ENCODE data around the gene RBM38.

GRCh38 chr20:57421253-57422220 lies 30.3 kb downstream of the RBM38 start:
- TF ChIP-seq, protein P1, sequence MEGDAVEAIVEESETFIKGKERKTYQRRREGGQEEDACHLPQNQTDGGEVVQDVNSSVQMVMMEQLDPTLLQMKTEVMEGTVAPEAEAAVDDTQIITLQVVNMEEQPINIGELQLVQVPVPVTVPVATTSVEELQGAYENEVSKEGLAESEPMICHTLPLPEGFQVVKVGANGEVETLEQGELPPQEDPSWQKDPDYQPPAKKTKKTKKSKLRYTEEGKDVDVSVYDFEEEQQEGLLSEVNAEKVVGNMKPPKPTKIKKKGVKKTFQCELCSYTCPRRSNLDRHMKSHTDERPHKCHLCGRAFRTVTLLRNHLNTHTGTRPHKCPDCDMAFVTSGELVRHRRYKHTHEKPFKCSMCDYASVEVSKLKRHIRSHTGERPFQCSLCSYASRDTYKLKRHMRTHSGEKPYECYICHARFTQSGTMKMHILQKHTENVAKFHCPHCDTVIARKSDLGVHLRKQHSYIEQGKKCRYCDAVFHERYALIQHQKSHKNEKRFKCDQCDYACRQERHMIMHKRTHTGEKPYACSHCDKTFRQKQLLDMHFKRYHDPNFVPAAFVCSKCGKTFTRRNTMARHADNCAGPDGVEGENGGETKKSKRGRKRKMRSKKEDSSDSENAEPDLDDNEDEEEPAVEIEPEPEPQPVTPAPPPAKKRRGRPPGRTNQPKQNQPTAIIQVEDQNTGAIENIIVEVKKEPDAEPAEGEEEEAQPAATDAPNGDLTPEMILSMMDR (IDR thresholded peaks at IDR 0.05), result no peak
- TF ChIP-seq POLR2A (IDR thresholded peaks at IDR 0.05) (no peak), EP300 (IDR thresholded peaks at IDR 0.05) (no peak)
